Prostate gland (tissue), 2 donors: Measurements from ENCODE around the gene PID1. TPM values are rescaled to one million over a fixed set of nuclear protein-coding genes. Genes with fewer than 3 reads are reported as not detected.

ENCODE experiments used
- DNase-seq: peaks from one replicate; pipeline ENCODE4 v3.0.0-alpha.2; 2019; ENCODE audit warnings: low spot score
- H3K27ac ChIP-seq, 2 donors: fragments of 200-600 bp; sonication (generic); 2 replicates each; pipeline ENCODE4 v1.5.1; 2017 to 2019
- H3K27me3 ChIP-seq: fragments of 200-600 bp; sonication (generic); replicated peaks from 2 replicates; pipeline ENCODE4 v1.5.1; 2019; ENCODE audit not compliant: insufficient read depth
- H3K36me3 ChIP-seq, 2 donors: fragments of 200-600 bp; sonication (generic); 1 replicate in 1 of 2; 2 replicates in 1 of 2; pipeline versions ENCODE4 v1.5.1 to v1.8.1; 2017 to 2019
- H3K4me1 ChIP-seq: fragments of 200-600 bp; sonication (generic); replicated peaks from 2 replicates; pipeline ENCODE4 v1.5.1; 2019
- H3K4me3 ChIP-seq, 2 donors: fragments of 200-600 bp; sonication (generic); 2 replicates each; pipeline ENCODE4 v1.5.1; 2017 to 2019
- H3K9me3 ChIP-seq: fragments of 200-600 bp; sonication (generic); 2 replicates; pipeline ENCODE4 v1.5.1; 2017
- CTCF ChIP-seq, 4 experiments: fragments of 200-600 bp in 2 of 4; fragments of 450-650 bp in 2 of 4; sonication (generic) in 2 of 4; IDR thresholded peaks; 1 replicate in 3 of 4; 2 replicates in 1 of 4; pipeline ENCODE4 v1.5.1; 2016 to 2019; ENCODE audit warnings: antibody characterized with exemption in 4 of 4, mild to moderate bottlenecking in 2 of 4, moderate library complexity in 2 of 4
- POLR2A ChIP-seq: fragments of 450-650 bp; IDR thresholded peaks from one replicate; pipeline ENCODE4 v1.6.1; 2016; ENCODE audit warnings: antibody characterized with exemption, mild to moderate bottlenecking
- POLR2AphosphoS5 ChIP-seq: sonication (generic); formaldehyde crosslinking; IDR thresholded peaks from one replicate; pipeline ENCODE4 v1.6.1; 2017; ENCODE audit warnings: antibody characterized with exemption
- WGBS: methylation state at CpG from one replicate; pipeline ENCODE4 v1.1.5; 2018; 5-methylcytosine and 5-hydroxymethylcytosine counted together
- intact Hi-C: fragments of 100-400 bp; cut with DNase I; formaldehyde crosslinking; loops from one replicate; pipeline ENCODE4 v1.14.2; 2022
- total RNA-seq, 2 donors: library from RNA; depleted of rRNA; stranded (reverse); fragments of >200 nt; gene quantifications; one replicate each; pipeline ENCODE4 v1.1.0, GENCODE V29; 2016

PID1 gene
- total RNA-seq, 2 donors from 2014 or later = 14.0 to 21.0 TPM

GRCh38 chr2:229231328-229231868, 39.7 kb downstream of the PID1 start:
- TF ChIP-seq CTCF (IDR thresholded peaks at IDR 0.05) = no peak
- no peak for TF ChIP-seq POLR2A
- TF ChIP-seq POLR2AphosphoS5 = no peak
- H3K36me3 ChIP-seq = no peaks in the 10 kb centered on the region
- H3K27me3 ChIP-seq = no peaks in the 10 kb centered on the region
- H3K9me3 ChIP-seq = no peaks in the 10 kb centered on the region
- no peak overlapping the region for H3K27ac ChIP-seq
- H3K4me3 ChIP-seq = no peak overlapping the region
- intact Hi-C loops = no loop called here
- DNase-seq = no peak
- 64% methylated on average over 3 of the region's 3 CpGs for whole genome bisulfite sequencing
- no peaks in the 10 kb centered on the region for H3K4me1 ChIP-seq

GRCh38 chr2:229230911-229231310, 40.2 kb downstream of the PID1 start:
- WGBS = 90% methylated on average over 4 of the region's 4 CpGs
- no peak overlapping the region for H3K4me3 ChIP-seq
- H3K27ac ChIP-seq = no peak overlapping the region
- intact Hi-C loops = no loop called here
- H3K36me3 ChIP-seq = no peaks in the 10 kb centered on the region
- H3K27me3 ChIP-seq = no peaks in the 10 kb centered on the region
- TF ChIP-seq POLR2AphosphoS5 = no peak
- TF ChIP-seq CTCF (IDR thresholded peaks at IDR 0.05) = no peak
- TF ChIP-seq POLR2A = no peak
- no peaks in the 10 kb centered on the region for H3K4me1 ChIP-seq
- no peaks in the 10 kb centered on the region for H3K9me3 ChIP-seq
- no peak for DNase-seq

DNA sequence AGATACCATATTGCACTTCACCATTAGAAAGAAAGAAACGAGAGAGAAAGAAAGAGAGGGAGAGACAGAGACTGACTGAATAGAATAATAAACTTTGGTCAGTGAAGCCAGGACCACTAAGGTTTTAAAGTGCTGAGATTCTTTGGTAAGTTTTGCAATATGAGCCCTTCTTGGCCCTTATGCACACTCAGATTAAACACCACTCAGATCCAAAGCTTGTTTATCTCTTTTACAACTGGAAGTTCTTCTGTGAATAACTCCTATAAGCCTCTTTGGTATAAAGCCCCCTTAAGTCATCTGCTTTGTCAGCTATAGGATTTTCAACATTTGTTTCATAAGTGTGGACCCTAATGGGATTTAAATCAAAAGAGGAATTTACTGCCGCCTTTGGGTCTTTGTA, 40.8 kb downstream of the PID1 start:
- TF ChIP-seq CTCF (IDR thresholded peaks at IDR 0.05) (no peak), POLR2AphosphoS5 (no peak), POLR2A (no peak)
- H3K36me3 ChIP-seq = no peaks in the 10 kb centered on the region
- WGBS = 60% methylated on average over 2 of the region's 2 CpGs
- H3K9me3 ChIP-seq = no peaks in the 10 kb centered on the region
- DNase-seq = no peak
- H3K4me1 ChIP-seq = no peaks in the 10 kb centered on the region
- no peak overlapping the region for H3K4me3 ChIP-seq
- H3K27ac ChIP-seq = no peak overlapping the region
- intact Hi-C loops = no loop called here
- no peaks in the 10 kb centered on the region for H3K27me3 ChIP-seq

DNA sequence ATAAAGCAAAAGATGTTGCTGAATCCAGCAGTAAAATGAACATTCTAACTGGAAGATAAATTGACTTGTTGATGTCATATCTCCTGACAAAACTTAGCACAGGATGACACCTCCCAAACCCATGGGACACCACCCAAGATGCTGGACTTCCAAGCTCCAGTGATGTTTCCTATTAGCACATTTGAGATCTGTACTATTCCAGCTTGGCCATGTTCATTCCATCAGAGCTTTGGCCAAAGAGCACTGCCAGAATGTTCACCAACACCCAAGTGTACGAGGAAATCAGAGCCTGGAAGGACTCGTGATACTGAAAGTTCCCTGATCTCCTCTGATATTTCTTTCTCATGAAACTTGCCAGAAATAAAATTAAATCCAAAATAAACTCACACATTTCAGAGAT, 44.7 kb downstream of the PID1 start:
- Histone ChIP-seq H3K4me1 (no peaks in the 10 kb centered on the region), H3K9me3 (no peaks in the 10 kb centered on the region), H3K27me3 (no peaks in the 10 kb centered on the region), H3K27ac (no peak overlapping the region), H3K36me3 (no peaks in the 10 kb centered on the region), H3K4me3 (no peak overlapping the region)
- WGBS = 53% methylated on average over 2 of the region's 2 CpGs
- intact Hi-C loops = no loop called here
- no peak for TF ChIP-seq CTCF (IDR thresholded peaks at IDR 0.05)
- no peak for TF ChIP-seq POLR2AphosphoS5
- TF ChIP-seq POLR2A = no peak
- DNase-seq = no peak

GRCh38 chr2:229223107-229223506, 48.0 kb downstream of the PID1 start:
- TF ChIP-seq POLR2A (no peak), CTCF (IDR thresholded peaks at IDR 0.05) (no peak), POLR2AphosphoS5 (no peak)
- H3K36me3 ChIP-seq = no peaks in the 10 kb centered on the region

More at GRCh38 chr2:229223107-229223506, 48.0 kb downstream of the PID1 start:
- Histone ChIP-seq H3K4me1 (no peaks in the 10 kb centered on the region), H3K9me3 (no peaks in the 10 kb centered on the region), H3K4me3 (no peak overlapping the region), H3K27me3 (no peaks in the 10 kb centered on the region), H3K27ac (no peak overlapping the region)
- WGBS = 93% methylated on average over 1 of the region's 1 CpG
- DNase-seq = no peak
- intact Hi-C loops = no loop called here
